GM13977 (cell line): ENCODE measurements around the gene CBFA2T2.

Experiments used
- DNase-seq: peaks from one replicate; pipeline ENCODE4 v3.0.0; 2012; ENCODE audit warnings: low spot score
- CTCF ChIP-seq: IDR thresholded peaks from 2 replicates; pipeline ENCODE4 v1.5.1; 2012; ENCODE audit warnings: mild to moderate bottlenecking, control low read depth; ENCODE audit not compliant: insufficient read depth; ENCODE audit errors: extremely low read depth, missing control alignments
- in situ Hi-C: fragments of 300-500 bp; cut with MboI; formaldehyde crosslinking; loops from one replicate; pipeline ENCODE4 v1.12.0; 2022; ENCODE audit warnings: low sequenced_read_pairs, low pct_unique_long_range_greater_than_20kb, mixed read lengths, inconsistent platforms; ENCODE audit not compliant: unreplicated experiment

Gene CBFA2T2

GRCh38 chr20:33660685-33661058 lies 170.8 kb downstream of the CBFA2T2 start:
- DNase-seq = no peak
- no peak for TF ChIP-seq CTCF
- in situ Hi-C loops = no loop called here

- DNase-seq = no peak
- TF ChIP-seq CTCF = no peak
- in situ Hi-C loops = no loop called here
Measured at GRCh38 chr20:33662172-33662571, 172.3 kb downstream of the CBFA2T2 start, which contains the start of gene C20orf144. C20orf144 (plus strand) TSS chr20:33662327; CDS start chr20:33662346, 19 bp downstream.

- peak; percentile 93 for DNase-seq
- in situ Hi-C loops = no loop called here
Measured at GRCh38 chr20:33663161-33664084, 173.5 kb downstream of the CBFA2T2 start.

GRCh38 chr20:33664085-33664761 lies 174.3 kb downstream of the CBFA2T2 start:
- in situ Hi-C loops = no loop called here
- no peak for DNase-seq
- TF ChIP-seq CTCF = no peak

More at GRCh38 chr20:33663161-33664084, 173.5 kb downstream of the CBFA2T2 start:
- no peak for TF ChIP-seq CTCF

- no peak for TF ChIP-seq CTCF
- DNase-seq = no peak
- in situ Hi-C loops = no loop called here
Measured at GRCh38 chr20:33664762-33665144, 174.9 kb downstream of the CBFA2T2 start.

GRCh38 chr20:33666293-33667244 lies 176.7 kb downstream of the CBFA2T2 start, which contains the start of gene ACTL10:
ACTL10 (plus strand) TSS chr20:33666943; CDS start chr20:33667498, 555 bp downstream.
- in situ Hi-C loops = no loop called here
- DNase-seq = peak; percentile 97
- peak; percentile 10 for TF ChIP-seq CTCF
